Fibroblast of skin of left quadriceps (primary cell): ENCODE data around the gene USP47.

Experiments
- DNase-seq, 2 experiments: peaks; one replicate each; pipeline ENCODE4 v3.0.0-alpha.2; 2013; ENCODE audit warnings: low read depth in 2 of 2

Gene USP47

GRCh38 chr11:11841723-11842420 is at the start of gene USP47:
Gene USP47, plus strand, starts transcription at chr11:11841972. Its CDS starts 214 bp downstream, at chr11:11842186.
- DNase-seq, result peak; percentile 75 to 80

GRCh38 chr11:11793073-11793472 is 48.7 kb upstream of the USP47 start:
- DNase-seq, result no peak

GRCh38 chr11:11798586-11799438 is 43.0 kb upstream of the USP47 start:
- DNase-seq, result no peak

GRCh38 chr11:11805228-11805627 is 36.5 kb upstream of the USP47 start:
- DNase-seq, result no peak

- DNase-seq, result no peak
Measured at GRCh38 chr11:11806074-11806473, 35.7 kb upstream of the USP47 start.

- DNase-seq, result no peak
Measured at GRCh38 chr11:11806586-11806985, 35.2 kb upstream of the USP47 start.

- no peak for DNase-seq
Measured at GRCh38 chr11:11807811-11808782, 33.7 kb upstream of the USP47 start.

- no peak for DNase-seq
Measured at GRCh38 chr11:11808992-11809615, 32.7 kb upstream of the USP47 start.

- DNase-seq, result no peak
Measured at GRCh38 chr11:11810764-11811726, 30.7 kb upstream of the USP47 start.

GRCh38 chr11:11813288-11813962 is 28.3 kb upstream of the USP47 start:
- DNase-seq, result peak; percentile 41 to 50

- no peak for DNase-seq
Measured at GRCh38 chr11:11814614-11815452, 26.9 kb upstream of the USP47 start.

GRCh38 chr11:11816511-11817314 is 25.1 kb upstream of the USP47 start:
- DNase-seq, result no peak

- DNase-seq, result no peak
Measured at GRCh38 chr11:11817957-11818356, 23.8 kb upstream of the USP47 start.

GRCh38 chr11:11818529-11819121 is 23.1 kb upstream of the USP47 start:
- no peak for DNase-seq

GRCh38 chr11:11821899-11822298 is 19.9 kb upstream of the USP47 start:
- DNase-seq, result no peak

- DNase-seq, result no peak
Measured at GRCh38 chr11:11822946-11823345, 18.8 kb upstream of the USP47 start.

- DNase-seq, result no peak
Measured at GRCh38 chr11:11826260-11826659, 15.5 kb upstream of the USP47 start.
